H9 (cell line): Measurements from ENCODE around the gene GDPGP1. TPM values are rescaled to one million over a fixed set of nuclear protein-coding genes. Genes with fewer than 3 reads are reported as not detected.

Source experiments
- DNase-seq: peaks from one replicate; pipeline ENCODE4 v3.0.0-alpha.2; 2017
- H2AFZ ChIP-seq: one replicate; pipeline ENCODE4 v1.6.1; 2013; ENCODE audit warnings: mild to moderate bottlenecking, low read length, control low read depth, moderate library complexity
- H2AK5ac ChIP-seq: 2 replicates; pipeline ENCODE4 v1.6.1; 2013; ENCODE audit warnings: low read length, control low read depth, mixed read lengths; ENCODE audit not compliant: insufficient read length
- H2BK120ac ChIP-seq: one replicate; pipeline ENCODE4 v1.6.1; 2013; ENCODE audit warnings: low read depth, mild to moderate bottlenecking, low read length, control low read depth, inconsistent platforms; ENCODE audit not compliant: poor library complexity, severe bottlenecking
- H2BK12ac ChIP-seq: 2 replicates; pipeline ENCODE4 v1.6.1; 2013; ENCODE audit warnings: low read length, control low read depth, mixed read lengths, low read depth; ENCODE audit not compliant: insufficient read length
- H2BK15ac ChIP-seq: 2 replicates; pipeline ENCODE4 v1.6.1; 2013; ENCODE audit warnings: low read depth, low read length, control low read depth
- H2BK20ac ChIP-seq: one replicate; pipeline ENCODE4 v1.6.1; 2013; ENCODE audit warnings: low read depth, mild to moderate bottlenecking, low read length, control low read depth, inconsistent platforms; ENCODE audit not compliant: poor library complexity, severe bottlenecking
- H2BK5ac ChIP-seq: 2 replicates; pipeline ENCODE4 v1.6.1; 2013; ENCODE audit warnings: low read length, control low read depth, mixed read lengths; ENCODE audit not compliant: insufficient read length
- H3K14ac ChIP-seq: 2 replicates; pipeline ENCODE4 v1.6.1; 2013; ENCODE audit warnings: low read length, control low read depth; ENCODE audit not compliant: insufficient read depth
- H3K18ac ChIP-seq: 2 replicates; pipeline ENCODE4 v1.6.1; 2013; ENCODE audit warnings: low read depth, mild to moderate bottlenecking, mixed read lengths, low read length, control low read depth; ENCODE audit not compliant: insufficient read length
- H3K23ac ChIP-seq: 2 replicates; pipeline ENCODE4 v1.6.1; 2013; ENCODE audit warnings: low read length, control low read depth, mixed read lengths, low read depth; ENCODE audit not compliant: insufficient read length
- H3K23me2 ChIP-seq: 2 replicates; pipeline ENCODE4 v1.6.1; 2013; ENCODE audit warnings: low read depth, mild to moderate bottlenecking, mixed read lengths, low read length, control low read depth; ENCODE audit not compliant: insufficient read length, poor library complexity, severe bottlenecking
- H3K27ac ChIP-seq: 2 replicates; pipeline ENCODE4 v1.5.1; 2013; ENCODE audit warnings: low read length, control low read depth, mixed read lengths, low read depth; ENCODE audit not compliant: insufficient read length
- H3K27me3 ChIP-seq: 2 replicates; pipeline ENCODE4 v1.6.1; 2013; ENCODE audit warnings: low read length, control low read depth, inconsistent platforms; ENCODE audit not compliant: insufficient read depth
- H3K4ac ChIP-seq: 2 replicates; pipeline ENCODE4 v1.6.1; 2013; ENCODE audit warnings: low read depth, mild to moderate bottlenecking, control low read depth, inconsistent platforms, low read length, moderate library complexity
- H3K4me1 ChIP-seq: 2 replicates; pipeline ENCODE4 v1.6.1; 2013; ENCODE audit warnings: low read length, control low read depth, inconsistent platforms; ENCODE audit not compliant: insufficient read depth
- H3K4me2 ChIP-seq: 2 replicates; pipeline ENCODE4 v1.6.1; 2013; ENCODE audit warnings: low read length, control low read depth, mixed read lengths; ENCODE audit not compliant: insufficient read length, insufficient read depth
- H3K56ac ChIP-seq: 2 replicates; pipeline ENCODE4 v1.6.1; 2013; ENCODE audit warnings: low read depth, mild to moderate bottlenecking, mixed read lengths, low read length, control low read depth; ENCODE audit not compliant: insufficient read length
- H3K79me1 ChIP-seq: 2 replicates; pipeline ENCODE4 v1.6.1; 2013; ENCODE audit warnings: low read depth, mild to moderate bottlenecking, moderate library complexity, low read length, control low read depth, inconsistent platforms; ENCODE audit not compliant: insufficient read depth, poor library complexity, severe bottlenecking
- H3K79me2 ChIP-seq: 2 replicates; pipeline ENCODE4 v1.6.1; 2013; ENCODE audit warnings: low read length, control low read depth, inconsistent platforms; ENCODE audit not compliant: insufficient read depth
- H3K9ac ChIP-seq: 2 replicates; pipeline ENCODE4 v1.6.1; 2013; ENCODE audit warnings: low read length, control low read depth, mixed read lengths; ENCODE audit not compliant: insufficient read length; ENCODE audit errors: extremely low read depth
- H3K9me3 ChIP-seq: one replicate; pipeline ENCODE4 v1.6.1; 2013; ENCODE audit warnings: low read depth, low read length, inconsistent platforms; ENCODE audit not compliant: control insufficient read depth
- H3T11ph ChIP-seq: one replicate; pipeline ENCODE4 v1.6.1; 2013; ENCODE audit warnings: mild to moderate bottlenecking, low read length, control low read depth, inconsistent platforms
- H4K20me1 ChIP-seq: one replicate; pipeline ENCODE4 v1.6.1; 2013; ENCODE audit not compliant: control insufficient read depth, insufficient read length, insufficient read depth
- H4K5ac ChIP-seq: 2 replicates; pipeline ENCODE4 v1.6.1; 2013; ENCODE audit warnings: low read depth, mild to moderate bottlenecking, mixed read lengths, low read length, control low read depth; ENCODE audit not compliant: insufficient read length
- H4K8ac ChIP-seq: replicated peaks from 2 replicates; pipeline ENCODE4 v1.6.1; 2013; ENCODE audit warnings: low read length, control low read depth, mixed read lengths, low read depth; ENCODE audit not compliant: insufficient read length
- H4K91ac ChIP-seq: 2 replicates; pipeline ENCODE4 v1.6.1; 2013; ENCODE audit warnings: low read depth, mild to moderate bottlenecking, moderate library complexity, mixed read lengths, low read length, control low read depth; ENCODE audit not compliant: insufficient read length
- H3K27ac Mint-ChIP-seq, 3 experiments: 2 replicates in 2 of 3; 3 replicates in 1 of 3; pipeline ENCODE4 v1.8.0; 2020 to 2021; ENCODE audit warnings: mixed read lengths in 3 of 3, mild to moderate bottlenecking in 1 of 3, moderate library complexity in 1 of 3
- H3K27me3 Mint-ChIP-seq: 2 replicates; pipeline ENCODE4 v1.8.0; 2021; ENCODE audit warnings: low read depth, mild to moderate bottlenecking, moderate library complexity, mixed read lengths
- H3K36me3 Mint-ChIP-seq, 3 experiments: 2 replicates in 2 of 3; 3 replicates in 1 of 3; pipeline ENCODE4 v1.8.0; 2020 to 2021; ENCODE audit warnings: low read depth in 3 of 3, mixed read lengths in 3 of 3; ENCODE audit not compliant: insufficient read depth in 1 of 3
- H3K4me1 Mint-ChIP-seq, 2 experiments: 2 replicates each; pipeline ENCODE4 v1.8.0; 2020; ENCODE audit warnings: mixed read lengths in 2 of 2
- H3K4me3 Mint-ChIP-seq, 2 experiments: 2 replicates in 1 of 2; 3 replicates in 1 of 2; pipeline ENCODE4 v1.8.0; 2020 to 2021; ENCODE audit warnings: mild to moderate bottlenecking in 2 of 2, mixed read lengths in 2 of 2, moderate library complexity in 1 of 2
- H3K9me3 Mint-ChIP-seq, 2 experiments: 2 replicates in 1 of 2; 3 replicates in 1 of 2; pipeline ENCODE4 v1.8.0; 2020; ENCODE audit warnings: mild to moderate bottlenecking in 2 of 2, mixed read lengths in 2 of 2, moderate library complexity in 1 of 2
- CTCF ChIP-seq: fragments of 200-600 bp; sonication (generic); conservative IDR thresholded peaks from 3 replicates; pipeline ENCODE4 v1.8.0; 2021; ENCODE audit warnings: antibody characterized with exemption, mild to moderate bottlenecking
- WGBS: extraction: QIAGEN DNeasy Blood & Tissue Kit; methylation state at CpG from one replicate; pipeline ENCODE4 v1.1.7; 2013; ENCODE audit warnings: missing lambda C conversion rate, low lambda C conversion rate, mixed read lengths; ENCODE audit not compliant: insufficient read length; ENCODE audit errors: extremely low coverage; 5-methylcytosine and 5-hydroxymethylcytosine counted together
- total RNA-seq: library from RNA; stranded (reverse); gene quantifications from 2 replicates; pipeline ENCODE4 v1.2.1, GENCODE V29; 2021

GDPGP1 gene
- total RNA-seq, 1 experiment from 2014 or later: 6.7 TPM

GRCh38 chr15:90225047-90225446, 9.0 kb upstream of the GDPGP1 start:
- Histone ChIP-seq H3K23me2 (no peaks in the 10 kb centered on the region), H3K18ac (no peak overlapping the region), H3K56ac (no peak overlapping the region), H4K8ac (no peak overlapping the region), H2AFZ (no peak overlapping the region), H2BK5ac (no peak overlapping the region), H3K9ac (no peak overlapping the region), H4K5ac (no peak overlapping the region), H3K27me3 (no peaks in the 10 kb centered on the region), H3T11ph (no peak overlapping the region), H2BK120ac (no peak overlapping the region), H3K23ac (no peak overlapping the region), H3K4me2 (no peak overlapping the region), H2BK12ac (no peak overlapping the region), H3K14ac (no peak overlapping the region), H3K79me2 (no peaks in the 10 kb centered on the region), H2BK20ac (no peak overlapping the region), H3K27ac (no peak overlapping the region), H4K20me1 (no peaks in the 10 kb centered on the region), H3K9me3 (no peaks in the 10 kb centered on the region), H3K4me1 (no peaks in the 10 kb centered on the region), H3K79me1 (no peaks in the 10 kb centered on the region), H2AK5ac (no peak overlapping the region), H4K91ac (no peak overlapping the region), H2BK15ac (no peak overlapping the region), H3K4ac (no peak overlapping the region)
- H3K4me3 Mint-ChIP-seq: no peak overlapping the region
- no peak for DNase-seq
- peaks cover 31 to 64% (median 57%) of the 10 kb centered on the region in 3 experiments for H3K36me3 Mint-ChIP-seq
- WGBS: no CpG with 5 or more reads among the region's 17 CpGs
- H3K4me1 Mint-ChIP-seq: peaks cover 0 to 4% of the 10 kb centered on the region in 2 experiments; a peak in 1 of 4 replicates
- no peaks in the 10 kb centered on the region for H3K27me3 Mint-ChIP-seq
- no peak overlapping the region for H3K27ac Mint-ChIP-seq
- H3K9me3 Mint-ChIP-seq: no peaks in the 10 kb centered on the region
- TF ChIP-seq CTCF: no peak
